Spleen (tissue), 11 donors: ENCODE measurements around the gene NEIL1. TPM values are rescaled to one million over a fixed set of nuclear protein-coding genes. Genes with fewer than 3 reads are reported as not detected.

ENCODE experiments used
- DNase-seq: peaks from one replicate; pipeline ENCODE4 v3.0.0-alpha.2; 2020
- H3K27ac ChIP-seq, 8 donors: fragments of 200-600 bp; sonication (generic) in 7 of 8; 1 replicate in 4 of 8; 2 replicates in 4 of 8; pipeline versions ENCODE4 v1.5.0 to v1.8.0; 2016 to 2021; ENCODE audit warnings: inconsistent platforms in 4 of 8, mild to moderate bottlenecking in 4 of 8, moderate library complexity in 1 of 8
- H3K27me3 ChIP-seq, 7 donors: fragments of 200-600 bp; sonication (generic) in 6 of 7; replicated peaks in 1 of 7; 1 replicate in 4 of 7; 2 replicates in 3 of 7; pipeline versions ENCODE4 v1.5.0 to v1.8.0; 2016 to 2021; ENCODE audit warnings: inconsistent platforms in 3 of 7, mild to moderate bottlenecking in 1 of 7
- H3K36me3 ChIP-seq, 6 donors: fragments of 200-600 bp; sonication (generic) in 5 of 6; 1 replicate in 4 of 6; 2 replicates in 2 of 6; pipeline versions ENCODE4 v1.5.0 to v1.8.0; 2016 to 2021; ENCODE audit warnings: inconsistent platforms in 2 of 6
- H3K4me1 ChIP-seq, 6 donors: fragments of 200-600 bp; sonication (generic) in 5 of 6; 1 replicate in 3 of 6; 2 replicates in 3 of 6; pipeline versions ENCODE4 v1.5.0 to v1.8.0; 2016 to 2021; ENCODE audit warnings: inconsistent platforms in 3 of 6
- H3K4me3 ChIP-seq, 8 donors: fragments of 200-600 bp; sonication (generic) in 7 of 8; 1 replicate in 4 of 8; 2 replicates in 4 of 8; pipeline versions ENCODE4 v1.5.0 to v1.8.0; 2016 to 2021; ENCODE audit warnings: inconsistent platforms in 4 of 8, mild to moderate bottlenecking in 4 of 8, moderate library complexity in 2 of 8
- H3K9me3 ChIP-seq, 8 donors: fragments of 200-600 bp; sonication (generic) in 7 of 8; 1 replicate in 4 of 8; 2 replicates in 4 of 8; pipeline versions ENCODE4 v1.5.0 to v1.8.0; 2016 to 2021; ENCODE audit warnings: inconsistent platforms in 4 of 8
- CTCF ChIP-seq, 11 experiments: fragments of 200-600 bp in 7 of 11; fragments of 450-650 bp in 4 of 11; sonication (generic) in 4 of 11; IDR thresholded peaks in 8 of 11; conservative IDR thresholded peaks in 3 of 11; 1 replicate in 7 of 11; 2 replicates in 4 of 11; pipeline versions ENCODE4 v1.4.0 to v1.8.0; 2016 to 2021; ENCODE audit warnings: antibody characterized with exemption in 11 of 11, inconsistent platforms in 4 of 11, mild to moderate bottlenecking in 1 of 11
- POLR2A ChIP-seq, 3 donors: fragments of 450-650 bp; IDR thresholded peaks; one replicate each; pipeline ENCODE4 v1.5.1; 2017; ENCODE audit warnings: antibody characterized with exemption in 3 of 3, mild to moderate bottlenecking in 1 of 3
- POLR2AphosphoS5 ChIP-seq, 3 donors: sonication (generic); formaldehyde crosslinking; IDR thresholded peaks; one replicate each; pipeline ENCODE4 v1.5.1; 2017; ENCODE audit warnings: antibody characterized with exemption in 3 of 3
- WGBS, 5 donors: extraction: QIAGEN DNeasy Blood & Tissue Kit in 3 of 5; methylation state at CpG; one replicate each; pipeline versions ENCODE4 v1.1.5 to v1.1.7; 2013 to 2018; 5-methylcytosine and 5-hydroxymethylcytosine counted together
- intact Hi-C: fragments of 100-400 bp; cut with DNase I; formaldehyde crosslinking; loops from one replicate; pipeline ENCODE4 v1.15.0; 2023; ENCODE audit warnings: low total_unique reads
- polyA plus RNA-seq, 3 donors: library from polyadenylated mRNA; stranded (reverse); fragments of 200-250 nt; gene quantifications; one replicate each; pipeline ENCODE4 v1.2.1, GENCODE V29; 2013
- total RNA-seq, 7 donors: library from RNA; depleted of rRNA in 3 of 7; stranded (reverse); fragments of >200 nt in 3 of 7; fragmentation: NEBNext Ultra II Directional in 4 of 7; extraction: Animal tissue kit (Norgen Biotek cat#: 25700) in 4 of 7; gene quantifications; one replicate each; pipeline versions ENCODE4 v1.1.0 to v1.2.1, GENCODE V29; 2016 to 2021
- donor health status: healthy with polysubstance abuse.
- donor health status: DM: no; HTN: no; CAD: no; lungs with moderate emphysema.
- donor health status: DM: no; HTN: no; CAD: no.
- donor health status: Bipolar disorder and iron deficiency.
- donor health status: healthy.
- donor health status: DM: no; HTN: no; CAD: no.
- donor health status: DM: yes; HTN: yes; CAD: no.

NEIL1 gene
- total and polyA plus RNA-seq, 10 donors, result 27.5 to 68.1 (median 45.5) TPM

GRCh38 chr15:75321711-75322110 is 25.1 kb upstream of the NEIL1 start:
- WGBS, 5 donors, result 78 to 86% (median 82%) methylated on average over 6 of the region's 6 CpGs
- TF ChIP-seq CTCF (IDR thresholded peaks at IDR 0.05 in 8 of 11, conservative IDR thresholded peaks at IDR 0.05 in 3 of 11) (no peak), POLR2A (IDR thresholded peaks at IDR 0.05) (no peak)
- Histone ChIP-seq H3K4me3 (no peak overlapping the region), H3K9me3 (no peaks in the 10 kb centered on the region), H3K36me3 (no peaks in the 10 kb centered on the region), H3K4me1 (no peaks in the 10 kb centered on the region), H3K27ac (no peak overlapping the region), H3K27me3 (no peaks in the 10 kb centered on the region)
- DNase-seq, result no peak
- intact Hi-C loops, result no loop called here

DNA sequence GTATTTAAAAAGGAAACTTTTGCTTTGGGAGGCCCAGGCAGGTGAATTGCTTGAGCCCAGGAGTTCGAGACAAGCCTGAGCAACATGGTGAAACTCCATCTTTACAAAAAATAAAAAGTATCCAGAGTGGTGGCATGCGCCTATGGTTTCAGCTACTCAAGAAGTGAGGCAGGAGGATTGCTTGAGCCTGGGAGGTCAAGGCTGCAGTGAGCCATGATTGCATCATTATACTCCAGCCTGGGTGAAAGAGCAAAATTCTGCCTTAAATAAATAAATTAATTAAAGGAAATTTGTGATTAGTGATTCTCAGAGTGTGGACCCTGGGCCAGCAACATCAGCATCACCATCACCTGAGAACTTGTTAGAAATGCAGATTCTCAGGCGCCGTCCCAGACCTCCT is 20.9 kb upstream of the NEIL1 start:
- no peak for TF ChIP-seq POLR2AphosphoS5 (IDR thresholded peaks at IDR 0.05)
- TF ChIP-seq POLR2A (IDR thresholded peaks at IDR 0.05), result no peak
- TF ChIP-seq CTCF (IDR thresholded peaks at IDR 0.05 in 8 of 11, conservative IDR thresholded peaks at IDR 0.05 in 3 of 11), result no peak
- Histone ChIP-seq H3K27ac (no peak overlapping the region), H3K4me1 (no peaks in the 10 kb centered on the region), H3K36me3 (no peaks in the 10 kb centered on the region), H3K9me3 (no peaks in the 10 kb centered on the region), H3K27me3 (no peaks in the 10 kb centered on the region), H3K4me3 (no peak overlapping the region)
- intact Hi-C loops, result no loop called here
- no peak for DNase-seq
- 81 to 96% (median 86%) methylated on average over 4 of the region's 4 CpGs for WGBS, 5 donors

GRCh38 chr15:75327005-75327404 is 19.8 kb upstream of the NEIL1 start:
- no peak overlapping the region for H3K27ac ChIP-seq
- H3K4me1 ChIP-seq, result no peaks in the 10 kb centered on the region
- no peaks in the 10 kb centered on the region for H3K36me3 ChIP-seq
- WGBS, 5 donors, result 79 to 92% (median 84%) methylated on average over 4 of the region's 4 CpGs
- no peak for DNase-seq
- no peaks in the 10 kb centered on the region for H3K9me3 ChIP-seq
- no peak overlapping the region for H3K4me3 ChIP-seq
- TF ChIP-seq POLR2A (IDR thresholded peaks at IDR 0.05), result no peak
- no peak for TF ChIP-seq POLR2AphosphoS5 (IDR thresholded peaks at IDR 0.05)
- no peak for TF ChIP-seq CTCF (IDR thresholded peaks at IDR 0.05 in 8 of 11, conservative IDR thresholded peaks at IDR 0.05 in 3 of 11)
- intact Hi-C loops, result no loop called here
- H3K27me3 ChIP-seq, result no peaks in the 10 kb centered on the region

- intact Hi-C loops, result no loop called here
- no peaks in the 10 kb centered on the region for H3K27me3 ChIP-seq
- 91 to 95% (median 93%) methylated on average over 2 to 3 of the region's 3 CpGs for WGBS, 5 donors
Observed at GRCh38 chr15:75327491-75327890, 19.3 kb upstream of the NEIL1 start.

More at GRCh38 chr15:75327491-75327890, 19.3 kb upstream of the NEIL1 start:
- TF ChIP-seq CTCF (IDR thresholded peaks at IDR 0.05 in 8 of 11, conservative IDR thresholded peaks at IDR 0.05 in 3 of 11) (no peak), POLR2A (IDR thresholded peaks at IDR 0.05) (no peak), POLR2AphosphoS5 (IDR thresholded peaks at IDR 0.05) (no peak)
- no peak overlapping the region for H3K4me3 ChIP-seq
- H3K4me1 ChIP-seq, result no peaks in the 10 kb centered on the region
- no peak overlapping the region for H3K27ac ChIP-seq
- no peaks in the 10 kb centered on the region for H3K36me3 ChIP-seq
- no peak for DNase-seq
- no peaks in the 10 kb centered on the region for H3K9me3 ChIP-seq
